HCT116 (cell line): ENCODE results near the gene CD302. TPM values are rescaled to one million over a fixed set of nuclear protein-coding genes. Genes with fewer than 3 reads are reported as not detected.

Experiments
- ATAC-seq: fragments of 200-7000 bp; cut with Tn5 transposase; 2 replicates; pipeline ENCODE4 v1.9.1; 2020; ENCODE audit warnings: mild to moderate bottlenecking, moderate library complexity
- BruUV-seq: library from RNA; stranded (reverse); fragments of 400-500 nt; replicated peaks from 2 replicates; lab custom pipeline; 2021; lab: Mats Ljungman, UMichigan
- CTCF ChIA-PET: fragments of 300-600 bp; sonication (Branson Sonifier 250); formaldehyde crosslinking; loops from one replicate; lab custom pipeline; 2021; ENCODE audit warnings: antibody characterized with exemption; lab: Charles Lee
- POLR2A ChIA-PET: fragments of 300-600, 350-600 bp; sonication (Branson Sonifier 250); formaldehyde crosslinking; loops from one replicate; lab custom pipeline; 2021; ENCODE audit warnings: antibody characterized with exemption; lab: Charles Lee
- RAD21 ChIA-PET, 2 experiments: fragments of 300-600 bp; sonication (Branson Sonifier 250); formaldehyde crosslinking; loops; one replicate each; lab custom pipeline; 2023; ENCODE audit warnings: low total read pairs in 2 of 2; ENCODE audit not compliant: uncharacterized antibody in 2 of 2, unreplicated experiment in 2 of 2, low non-redundant PET in 1 of 2; lab: Charles Lee
- DNase-seq: peaks from one replicate; pipeline ENCODE4 v3.0.0-alpha.2; 2010; ENCODE audit warnings: low read depth, low spot score
- H2AFZ ChIP-seq: fragments of 200-600 bp; shearing (Covaris generic), sonication (generic); 2 replicates; pipeline ENCODE4 v1.6.1; 2017; ENCODE audit warnings: low read depth, mixed run types, mixed read lengths, antibody characterized with exemption, low read length; ENCODE audit not compliant: poor library complexity, severe bottlenecking
- H3K27ac ChIP-seq: 2 replicates; pipeline ENCODE4 v1.5.1; 2012; ENCODE audit warnings: low read depth, low read length
- H3K27me3 ChIP-seq: fragments of 200-600 bp; sonication (generic); 2 replicates; pipeline ENCODE4 v1.6.1; 2016; ENCODE audit warnings: mixed run types, low read length, mixed read lengths; ENCODE audit not compliant: insufficient read depth
- H3K36me3 ChIP-seq, 2 experiments: fragments of 200-500 bp in 1 of 2; fragments of 200-600 bp in 1 of 2; sonication (Bioruptor generic) in 1 of 2; sonication (generic) in 1 of 2; 2 replicates each; pipeline versions ENCODE4 v1.5.1 to v1.6.1; 2014 to 2016; ENCODE audit warnings: low read length in 2 of 2, inconsistent platforms in 1 of 2, mixed read lengths in 1 of 2, mixed run types in 1 of 2; ENCODE audit not compliant: insufficient read depth in 2 of 2, control insufficient read depth in 1 of 2
- H3K4me1 ChIP-seq, 2 experiments: fragments of 200-600 bp in 1 of 2; sonication (generic) in 1 of 2; 2 replicates each; pipeline versions ENCODE4 v1.5.1 to v1.6.1; 2012 to 2017; ENCODE audit warnings: low read length in 2 of 2, inconsistent platforms in 1 of 2, mild to moderate bottlenecking in 1 of 2, mixed read lengths in 1 of 2, mixed run types in 1 of 2, moderate library complexity in 1 of 2; ENCODE audit not compliant: insufficient read depth in 2 of 2, control insufficient read depth in 1 of 2
- H3K4me2 ChIP-seq: fragments of 200-600 bp; sonication (generic); 2 replicates; pipeline ENCODE4 v1.6.1; 2017; ENCODE audit warnings: mixed run types, low read length, mixed read lengths
- H3K4me3 ChIP-seq, 2 experiments: fragments of 200-600 bp in 1 of 2; sonication (generic) in 1 of 2; replicated peaks in 1 of 2; 2 replicates each; pipeline ENCODE4 v1.5.1; 2011 to 2016; ENCODE audit warnings: low read length in 2 of 2, control low read depth in 1 of 2, low read depth in 1 of 2, mild to moderate bottlenecking in 1 of 2, mixed read lengths in 1 of 2, mixed run types in 1 of 2
- H3K79me2 ChIP-seq: fragments of 200-600 bp; sonication (generic); 2 replicates; pipeline ENCODE4 v1.6.1; 2017; ENCODE audit warnings: mild to moderate bottlenecking, mixed run types, low read length, moderate library complexity, mixed read lengths; ENCODE audit not compliant: insufficient read depth
- H3K9ac ChIP-seq: fragments of 200-600 bp; sonication (generic); 2 replicates; pipeline ENCODE4 v1.6.1; 2016; ENCODE audit warnings: low read length, mixed read lengths
- H3K9me2 ChIP-seq: fragments of 200-600 bp; sonication (generic), shearing (Covaris generic); 2 replicates; pipeline ENCODE4 v1.6.1; 2017; ENCODE audit warnings: mixed run types, mild to moderate bottlenecking, moderate library complexity; ENCODE audit not compliant: insufficient read depth
- H3K9me3 ChIP-seq, 2 experiments: fragments of 200-500 bp in 1 of 2; fragments of 200-600 bp in 1 of 2; sonication (Bioruptor generic) in 1 of 2; sonication (generic) in 1 of 2; 2 replicates each; pipeline ENCODE4 v1.6.1; 2014 to 2017; ENCODE audit warnings: low read length in 2 of 2, mixed read lengths in 2 of 2, inconsistent platforms in 1 of 2, low read depth in 1 of 2, mild to moderate bottlenecking in 1 of 2, mixed run types in 1 of 2, moderate library complexity in 1 of 2; ENCODE audit not compliant: control insufficient read depth in 1 of 2, insufficient read depth in 1 of 2
- H4K20me1 ChIP-seq: fragments of 200-600 bp; sonication (generic), shearing (Covaris generic); 2 replicates; pipeline ENCODE4 v1.6.1; 2017; ENCODE audit warnings: mixed run types, mild to moderate bottlenecking, moderate library complexity; ENCODE audit not compliant: insufficient read depth
- CEBPB ChIP-seq: IDR thresholded peaks from 2 replicates; pipeline ENCODE4 v1.6.1; 2012; ENCODE audit warnings: low read depth
- CTCF ChIP-seq, 3 experiments: fragments of 200-600 bp in 1 of 3; sonication (generic) in 1 of 3; IDR thresholded peaks in 2 of 3; conservative IDR thresholded peaks in 1 of 3; 2 replicates each; pipeline ENCODE4 v1.5.1; 2012 to 2017; ENCODE audit warnings: low read depth in 2 of 3, low read length in 2 of 3, antibody characterized with exemption in 1 of 3, borderline replicate concordance in 1 of 3, control low read depth in 1 of 3, mild to moderate bottlenecking in 1 of 3, mixed read lengths in 1 of 3, mixed run types in 1 of 3, moderate library complexity in 1 of 3; ENCODE audit not compliant: insufficient read depth in 1 of 3
- EGR1 ChIP-seq: IDR thresholded peaks from 2 replicates; pipeline ENCODE4 v1.6.1; 2012; ENCODE audit warnings: low read depth
- ELF1 ChIP-seq: IDR thresholded peaks from 2 replicates; pipeline ENCODE4 v1.6.1; 2012; ENCODE audit warnings: low read depth, borderline replicate concordance
- EZH2 ChIP-seq: fragments of 200-600 bp; sonication (generic); IDR thresholded peaks from 2 replicates; pipeline ENCODE4 v1.6.1; 2017; ENCODE audit warnings: antibody characterized with exemption, mixed run types
- EZH2phosphoT487 ChIP-seq: fragments of 200-600 bp; IDR thresholded peaks from 2 replicates; pipeline ENCODE4 v1.6.1; 2018; ENCODE audit warnings: antibody characterized with exemption, borderline replicate concordance
- FOSL1 ChIP-seq: IDR thresholded peaks from 2 replicates; pipeline ENCODE4 v1.6.1; 2012; ENCODE audit warnings: low read depth
- MAX ChIP-seq: IDR thresholded peaks from 2 replicates; pipeline ENCODE4 v1.6.1; 2012
- POLR2A ChIP-seq: IDR thresholded peaks from 2 replicates; pipeline ENCODE4 v1.7.0; 2011; ENCODE audit warnings: borderline replicate concordance; ENCODE audit not compliant: insufficient read depth, insufficient read length; ENCODE audit errors: extremely low read depth
- POLR2AphosphoS5 ChIP-seq: IDR thresholded peaks from 2 replicates; pipeline ENCODE4 v1.6.1; 2011; ENCODE audit warnings: mild to moderate bottlenecking, low read depth, low read length, moderate library complexity
- ZBTB33 ChIP-seq: IDR thresholded peaks from 2 replicates; pipeline ENCODE4 v1.6.1; 2011; ENCODE audit warnings: mild to moderate bottlenecking, low read length, moderate library complexity; ENCODE audit not compliant: insufficient replicate concordance; ENCODE audit errors: extremely low read depth
- ZFX ChIP-seq: fragments of 450-650 bp; IDR thresholded peaks from 2 replicates; pipeline ENCODE4 v1.6.1; 2017
- ZNF274 ChIP-seq: fragments of 200-500 bp; sonication (Bioruptor generic); IDR thresholded peaks from 2 replicates; pipeline ENCODE4 v1.6.1; 2014; ENCODE audit warnings: mild to moderate bottlenecking, low read depth, low read length, inconsistent platforms
- intact Hi-C: fragments of 100-400 bp; cut with micrococcal nuclease; formaldehyde crosslinking; loops from 2 replicates; pipeline ENCODE4 v1.10.0; 2022
- total RNA-seq: library from RNA; stranded (reverse); gene quantifications from one replicate; pipeline ENCODE4 v1.2.1, GENCODE V29; 2021; ENCODE audit not compliant: unreplicated experiment

CD302 gene
- total RNA-seq, 1 experiment from 2014 or later, result 0.15 TPM

GRCh38 chr2:159786938-159787337 is 11.1 kb downstream of the CD302 start:
- H3K9me3 ChIP-seq, result no peaks in the 10 kb centered on the region
- H3K4me3 ChIP-seq, result no peak overlapping the region
- no peak overlapping the region for H2AFZ ChIP-seq
- no peak overlapping the region for H3K4me2 ChIP-seq
- no peaks in the 10 kb centered on the region for H3K9me2 ChIP-seq
- CTCF ChIA-PET, result no interaction called here
- no peaks in the 10 kb centered on the region for H3K27me3 ChIP-seq
- RAD21 ChIA-PET, result interaction anchor here in 1 of 2 experiments (1.1 kb wide), 1 partner anchor 75 kb away, joined by 3 read pairs; the partner anchor contains the start of gene MARCHF7
- ATAC-seq, result no peak
- no peak for TF ChIP-seq POLR2A
- TF ChIP-seq EZH2, result no peak
- TF ChIP-seq EGR1, result no peak
- no peak for TF ChIP-seq POLR2AphosphoS5
- no peak for TF ChIP-seq EZH2phosphoT487
- TF ChIP-seq CEBPB, result no peak
- TF ChIP-seq MAX, result no peak
- no peak for TF ChIP-seq ZNF274
- TF ChIP-seq, all 23 proteins: peak for 0
- Histone ChIP-seq H4K20me1 (no peaks in the 10 kb centered on the region), H3K36me3 (no peaks in the 10 kb centered on the region), H3K79me2 (no peaks in the 10 kb centered on the region), H3K27ac (no peak overlapping the region), H3K4me1 (no peaks in the 10 kb centered on the region), H3K9ac (no peak overlapping the region)
- BruUV-seq, result no TSS peak
- POLR2A ChIA-PET, result interaction anchor here (0.7 kb wide), 1 partner anchor 1169 kb away, joined by 3 read pairs; no protein-coding TSS in a partner anchor
- intact Hi-C loops, result no loop called here
- no peak for DNase-seq

GRCh38 chr2:159785195-159785594 is 12.8 kb downstream of the CD302 start:
- Histone ChIP-seq H3K4me1 (no peaks in the 10 kb centered on the region), H3K9me2 (no peaks in the 10 kb centered on the region), H3K9me3 (no peaks in the 10 kb centered on the region), H3K79me2 (no peaks in the 10 kb centered on the region), H3K9ac (no peak overlapping the region), H3K27ac (no peak overlapping the region), H2AFZ (no peak overlapping the region), H3K27me3 (no peaks in the 10 kb centered on the region), H3K36me3 (no peaks in the 10 kb centered on the region), H3K4me2 (no peak overlapping the region), H3K4me3 (no peak overlapping the region), H4K20me1 (no peaks in the 10 kb centered on the region)
- BruUV-seq, result no TSS peak
- intact Hi-C loops, result no loop called here
- ATAC-seq (no peak), DNase-seq (no peak)
- TF ChIP-seq ZFX (no peak), EZH2 (no peak), FOSL1 (no peak), ZBTB33 (no peak), ELF1 (no peak), ZNF274 (no peak), CTCF (IDR thresholded peaks at IDR 0.05 in 2 of 3, conservative IDR thresholded peaks at IDR 0.05 in 1 of 3; ENCODE audit: borderline replicate concordance in 1 of 3, insufficient read depth in 1 of 3, low read depth in 2 of 3, low read length in 2 of 3) (no peak)
- ChIA-PET POLR2A (no interaction called here), CTCF (no interaction called here), RAD21 (no interaction called here)
